Measurements from ENCODE around the gene UBTD1. TPM values are rescaled to one million over a fixed set of nuclear protein-coding genes. Genes with fewer than 3 reads are reported as not detected.

UBTD1 gene
- total and polyA plus RNA-seq, 10 donors: 4.5 to 17.6 (median 11.8) TPM

DNA sequence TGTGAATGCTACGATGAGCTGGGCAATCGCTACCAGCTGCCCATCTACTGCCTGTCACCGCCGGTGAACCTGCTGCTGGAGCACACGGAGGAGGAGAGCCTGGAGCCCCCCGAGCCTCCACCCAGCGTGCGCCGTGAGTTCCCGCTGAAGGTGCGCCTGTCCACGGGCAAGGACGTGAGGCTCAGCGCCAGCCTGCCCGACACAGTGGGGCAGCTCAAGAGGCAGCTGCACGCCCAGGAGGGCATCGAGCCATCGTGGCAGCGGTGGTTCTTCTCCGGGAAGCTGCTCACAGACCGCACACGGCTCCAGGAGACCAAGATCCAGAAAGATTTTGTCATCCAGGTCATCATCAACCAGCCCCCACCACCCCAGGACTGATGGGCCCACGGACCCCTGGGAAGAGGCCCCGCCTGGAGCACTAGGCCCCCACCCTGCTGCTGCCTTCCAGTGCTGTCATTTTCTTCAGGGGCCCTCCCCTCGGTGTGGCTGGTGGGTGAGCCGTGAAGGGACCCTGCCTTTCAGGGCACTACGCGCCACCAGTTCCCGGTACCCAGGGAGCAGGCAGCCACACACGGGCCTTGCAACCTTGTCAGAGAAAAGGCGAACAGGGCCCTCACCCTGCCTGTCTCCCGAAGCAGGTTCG, 71.5 kb downstream of the UBTD1 start:
- Histone ChIP-seq H3K27ac (no peak overlapping the region), H3K9me3 (no peaks in the 10 kb centered on the region), H3K36me3 (peaks cover 0 to 47% (median 13%) of the 10 kb centered on the region in 6 donors), H3K4me1 (peaks cover 0 to 11% (median 8%) of the 10 kb centered on the region in 6 donors), H3K27me3 (replicated peaks in 1 of 7) (no peaks in the 10 kb centered on the region), H3K4me3 (no peak overlapping the region)
- intact Hi-C loops (cut with DNase I; ENCODE audit: low total_unique reads): no loop called here
- DNase-seq: peak; percentile 51
- TF ChIP-seq POLR2AphosphoS5 (IDR thresholded peaks at IDR 0.05) (no peak), POLR2A (IDR thresholded peaks at IDR 0.05) (no peak)
- TF ChIP-seq, protein P1, sequence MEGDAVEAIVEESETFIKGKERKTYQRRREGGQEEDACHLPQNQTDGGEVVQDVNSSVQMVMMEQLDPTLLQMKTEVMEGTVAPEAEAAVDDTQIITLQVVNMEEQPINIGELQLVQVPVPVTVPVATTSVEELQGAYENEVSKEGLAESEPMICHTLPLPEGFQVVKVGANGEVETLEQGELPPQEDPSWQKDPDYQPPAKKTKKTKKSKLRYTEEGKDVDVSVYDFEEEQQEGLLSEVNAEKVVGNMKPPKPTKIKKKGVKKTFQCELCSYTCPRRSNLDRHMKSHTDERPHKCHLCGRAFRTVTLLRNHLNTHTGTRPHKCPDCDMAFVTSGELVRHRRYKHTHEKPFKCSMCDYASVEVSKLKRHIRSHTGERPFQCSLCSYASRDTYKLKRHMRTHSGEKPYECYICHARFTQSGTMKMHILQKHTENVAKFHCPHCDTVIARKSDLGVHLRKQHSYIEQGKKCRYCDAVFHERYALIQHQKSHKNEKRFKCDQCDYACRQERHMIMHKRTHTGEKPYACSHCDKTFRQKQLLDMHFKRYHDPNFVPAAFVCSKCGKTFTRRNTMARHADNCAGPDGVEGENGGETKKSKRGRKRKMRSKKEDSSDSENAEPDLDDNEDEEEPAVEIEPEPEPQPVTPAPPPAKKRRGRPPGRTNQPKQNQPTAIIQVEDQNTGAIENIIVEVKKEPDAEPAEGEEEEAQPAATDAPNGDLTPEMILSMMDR (IDR thresholded peaks at IDR 0.05 in 8 of 11, conservative IDR thresholded peaks at IDR 0.05 in 3 of 11): no peak
- 89 to 97% (median 94%) methylated on average over 17 to 33 of the region's 33 CpGs for WGBS, 5 donors

DNA sequence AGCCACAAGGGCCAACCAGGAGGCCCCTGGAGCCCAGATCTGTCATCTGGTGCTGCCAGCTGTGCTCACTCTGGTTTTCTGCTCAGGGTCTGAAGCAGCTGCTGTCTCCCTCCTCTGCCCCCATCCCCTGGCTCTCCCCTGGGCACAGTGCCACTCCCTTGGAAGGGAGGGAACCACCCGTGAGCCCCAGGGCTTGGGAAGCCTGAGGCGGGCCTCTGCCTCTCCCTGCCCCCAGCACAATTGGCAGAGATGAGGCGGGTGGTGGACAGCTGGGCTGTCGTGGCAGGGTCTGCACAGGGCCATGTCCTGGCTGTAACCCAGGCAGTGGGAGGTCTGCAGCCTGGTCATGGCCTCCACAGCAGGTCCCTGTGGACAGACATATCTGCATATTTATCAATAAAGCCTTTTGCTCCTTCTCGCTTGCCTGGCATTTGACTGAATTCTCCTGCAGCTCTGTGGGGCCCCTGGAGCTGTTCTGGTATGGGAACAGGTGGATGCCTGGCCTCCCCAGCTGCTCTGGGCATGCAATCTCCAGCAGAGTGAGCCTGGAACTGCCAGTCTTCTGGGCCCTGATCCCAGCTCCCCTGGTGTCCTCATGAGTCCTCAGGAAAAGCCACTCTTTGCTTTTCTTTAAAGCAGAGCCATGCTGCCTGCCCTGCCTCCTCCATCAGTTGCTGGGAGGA, 72.2 kb downstream of the UBTD1 start:
- Histone ChIP-seq H3K27me3 (replicated peaks in 1 of 7) (no peaks in the 10 kb centered on the region), H3K27ac (no peak overlapping the region), H3K4me1 (peaks cover 0 to 11% (median 8%) of the 10 kb centered on the region in 6 donors), H3K9me3 (no peaks in the 10 kb centered on the region), H3K36me3 (peaks cover 0 to 47% (median 13%) of the 10 kb centered on the region in 6 donors), H3K4me3 (no peak overlapping the region)
- WGBS, 5 donors: 88 to 92% (median 89%) methylated on average over 1 to 5 of the region's 5 CpGs
- peak; percentile 72 for DNase-seq
- intact Hi-C loops (cut with DNase I; ENCODE audit: low total_unique reads): no loop called here
- TF ChIP-seq POLR2AphosphoS5 (IDR thresholded peaks at IDR 0.05) (no peak), POLR2A (IDR thresholded peaks at IDR 0.05) (no peak)
- TF ChIP-seq, protein P1 (IDR thresholded peaks at IDR 0.05 in 8 of 11, conservative IDR thresholded peaks at IDR 0.05 in 3 of 11): no peak

DNA sequence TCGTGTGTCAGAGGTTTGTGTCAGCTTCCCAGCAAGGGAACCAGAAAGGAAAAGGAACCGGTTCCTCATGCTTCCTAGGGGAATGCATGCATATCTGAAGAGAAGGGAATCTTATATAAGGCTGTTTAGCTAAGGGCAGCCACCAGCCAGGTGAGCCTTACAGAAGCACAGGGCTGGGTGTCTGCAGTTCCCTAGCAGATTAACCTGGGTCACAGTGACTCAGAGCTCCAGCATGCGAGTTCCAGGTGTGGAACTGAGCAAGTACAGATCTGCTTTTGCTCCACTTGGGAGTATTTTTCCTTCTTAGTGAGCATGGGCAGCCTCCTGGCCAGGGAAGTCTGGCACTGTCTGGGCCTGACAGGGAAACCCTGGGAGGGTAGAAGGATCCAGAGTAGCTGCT, 72.9 kb downstream of the UBTD1 start:
- no peaks in the 10 kb centered on the region for H3K9me3 ChIP-seq
- H3K27ac ChIP-seq: no peak overlapping the region
- H3K27me3 ChIP-seq (replicated peaks in 1 of 7): no peaks in the 10 kb centered on the region
- TF ChIP-seq POLR2AphosphoS5 (IDR thresholded peaks at IDR 0.05) (no peak), POLR2A (IDR thresholded peaks at IDR 0.05) (no peak)
- TF ChIP-seq, protein P1 (IDR thresholded peaks at IDR 0.05 in 8 of 11, conservative IDR thresholded peaks at IDR 0.05 in 3 of 11): no peak
- H3K4me3 ChIP-seq: no peak overlapping the region
- H3K4me1 ChIP-seq: peaks cover 0 to 11% (median 8%) of the 10 kb centered on the region in 6 donors
- DNase-seq: peak; percentile 16
- WGBS, 5 donors: 88 to 96% (median 90%) methylated on average over 3 of the region's 3 CpGs
- peaks cover 0 to 47% (median 13%) of the 10 kb centered on the region in 6 donors for H3K36me3 ChIP-seq
- intact Hi-C loops (cut with DNase I; ENCODE audit: low total_unique reads): no loop called here

Data from spleen (tissue), 11 donors.